Cerebellar nuclear complex (tissue), 1 donor: ENCODE data around the gene CLEC18C.
"Not testable (repeated sequence)": the region's sequence is repeated elsewhere in the genome, so short reads cannot be mapped to it uniquely, and the experiment has no call there.

Source experiments
- DNase-seq, 2 experiments: peaks; one replicate each; lab custom pipeline; 2025; lab: John Stamatoyannopoulos, UW

Gene CLEC18C

DNA sequence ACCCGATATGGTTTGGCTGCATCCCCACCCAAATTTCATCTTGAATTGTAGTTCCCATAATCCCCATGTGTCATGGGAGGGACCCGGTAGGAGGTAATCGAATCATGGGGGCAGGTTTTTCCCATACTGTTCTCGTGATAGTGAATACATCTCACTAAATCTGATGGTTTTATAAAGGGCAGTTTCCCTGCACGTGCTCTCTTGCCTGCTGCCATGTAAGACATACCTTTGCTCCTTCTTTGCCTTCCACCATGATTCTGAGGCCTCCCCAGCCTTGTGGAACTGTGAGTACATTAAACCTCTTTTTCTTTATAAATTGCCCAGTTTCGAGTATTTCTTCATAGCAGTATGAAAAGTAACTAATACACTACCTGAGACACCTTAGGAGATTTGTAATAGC lies 32.8 kb downstream of the CLEC18C start:
- DNase-seq: not testable (repeated sequence)

DNA sequence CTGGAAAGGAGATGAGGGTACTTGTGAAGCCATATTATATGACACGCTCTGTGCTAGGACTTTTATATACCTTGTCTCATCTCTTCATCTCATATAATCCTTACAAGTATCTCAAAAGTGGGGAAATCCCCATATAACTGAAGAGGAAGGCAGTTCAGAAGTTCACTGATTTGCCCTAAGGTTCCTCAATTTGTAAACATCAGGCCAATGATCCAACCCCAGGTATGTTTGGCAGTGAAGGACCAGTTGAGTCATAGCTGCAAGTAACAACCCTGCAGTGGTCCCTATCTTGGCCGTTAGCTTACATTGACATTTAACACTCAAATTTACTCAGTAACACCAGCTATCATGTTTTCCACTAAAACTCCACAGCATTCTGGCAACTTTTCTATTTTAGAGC lies 45.0 kb downstream of the CLEC18C start:
- not testable (repeated sequence) for DNase-seq

DNA sequence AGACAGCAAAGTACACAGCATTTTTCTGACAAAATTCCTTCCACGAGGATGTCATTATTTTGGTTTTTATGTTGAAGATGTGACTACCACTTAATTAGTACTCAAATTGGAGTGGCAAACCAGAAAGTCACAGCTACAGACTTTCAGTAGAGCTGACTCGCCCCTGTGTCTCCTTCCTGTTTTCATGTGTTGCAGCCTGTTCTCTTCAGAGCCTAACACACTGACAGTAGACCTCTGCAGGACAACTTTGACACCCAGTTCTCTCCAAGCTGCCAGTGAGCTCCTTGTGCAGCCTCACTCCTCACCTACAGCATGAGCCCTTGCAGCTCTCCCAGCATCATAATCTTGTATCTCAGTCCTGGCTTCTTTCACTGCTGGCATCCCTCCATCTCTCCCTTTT lies 49.0 kb downstream of the CLEC18C start:
- DNase-seq: not testable (repeated sequence)

DNA sequence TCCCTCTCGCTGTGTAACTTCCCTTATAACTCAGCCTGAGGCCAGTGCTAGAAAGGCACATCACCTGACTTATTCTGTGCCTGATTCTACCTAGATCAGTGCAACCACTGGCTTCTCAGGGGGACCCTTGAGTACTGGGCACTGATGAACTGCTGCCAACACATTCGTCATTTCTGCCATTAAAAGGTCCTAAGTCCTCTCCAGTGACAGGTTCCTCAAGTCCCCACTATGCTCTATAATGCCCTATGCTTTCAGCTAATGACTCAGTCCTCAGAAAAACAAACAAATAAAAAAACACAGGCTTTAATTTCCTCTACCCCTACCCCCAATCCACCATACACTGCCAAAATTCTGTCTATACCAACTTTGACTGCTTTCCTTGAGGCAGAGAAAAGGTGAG lies 49.6 kb downstream of the CLEC18C start:
- not testable (repeated sequence) for DNase-seq

GRCh38 chr16:70223971-70224513 lies 50.5 kb downstream of the CLEC18C start:
- DNase-seq: not testable (repeated sequence)

- not testable (repeated sequence) for DNase-seq
These were observed 51.1 kb downstream of the CLEC18C start for GRCh38 chr16:70224645-70225044.

DNA sequence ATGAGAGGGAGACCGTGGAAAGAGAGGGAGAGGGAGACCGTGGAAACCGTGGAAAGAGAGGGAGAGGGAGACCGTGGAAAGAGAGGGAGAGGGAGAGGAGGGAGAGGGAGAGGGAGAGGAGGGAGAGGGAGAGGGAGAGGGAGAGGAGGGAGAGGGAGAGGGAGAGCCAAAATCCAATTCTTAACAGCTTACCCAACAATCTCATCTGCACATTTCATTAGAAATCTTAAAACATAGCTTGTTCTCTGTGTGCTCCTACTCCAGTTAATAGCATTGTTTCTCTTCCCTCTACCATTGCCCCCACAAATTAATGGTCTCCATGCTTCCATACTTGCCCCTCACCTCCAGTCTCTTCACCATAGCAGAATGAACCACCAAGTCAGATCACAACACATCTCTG lies 51.8 kb downstream of the CLEC18C start:
- not testable (repeated sequence) for DNase-seq

- DNase-seq: not testable (repeated sequence)
These were observed 52.4 kb downstream of the CLEC18C start for GRCh38 chr16:70226024-70226423.

- DNase-seq: not testable (repeated sequence)
These were observed 58.2 kb downstream of the CLEC18C start for GRCh38 chr16:70231831-70232230.
